ENCODE results near the gene TSPAN3.

GRCh38 chr15:77096138-77096537 lies 25.2 kb upstream of the TSPAN3 start:
- TF ChIP-seq POLR2AphosphoS5 (IDR thresholded peaks at IDR 0.05) (no peak), POLR2A (IDR thresholded peaks at IDR 0.05; ENCODE audit: low read depth) (no peak)
- TF ChIP-seq, protein P1, sequence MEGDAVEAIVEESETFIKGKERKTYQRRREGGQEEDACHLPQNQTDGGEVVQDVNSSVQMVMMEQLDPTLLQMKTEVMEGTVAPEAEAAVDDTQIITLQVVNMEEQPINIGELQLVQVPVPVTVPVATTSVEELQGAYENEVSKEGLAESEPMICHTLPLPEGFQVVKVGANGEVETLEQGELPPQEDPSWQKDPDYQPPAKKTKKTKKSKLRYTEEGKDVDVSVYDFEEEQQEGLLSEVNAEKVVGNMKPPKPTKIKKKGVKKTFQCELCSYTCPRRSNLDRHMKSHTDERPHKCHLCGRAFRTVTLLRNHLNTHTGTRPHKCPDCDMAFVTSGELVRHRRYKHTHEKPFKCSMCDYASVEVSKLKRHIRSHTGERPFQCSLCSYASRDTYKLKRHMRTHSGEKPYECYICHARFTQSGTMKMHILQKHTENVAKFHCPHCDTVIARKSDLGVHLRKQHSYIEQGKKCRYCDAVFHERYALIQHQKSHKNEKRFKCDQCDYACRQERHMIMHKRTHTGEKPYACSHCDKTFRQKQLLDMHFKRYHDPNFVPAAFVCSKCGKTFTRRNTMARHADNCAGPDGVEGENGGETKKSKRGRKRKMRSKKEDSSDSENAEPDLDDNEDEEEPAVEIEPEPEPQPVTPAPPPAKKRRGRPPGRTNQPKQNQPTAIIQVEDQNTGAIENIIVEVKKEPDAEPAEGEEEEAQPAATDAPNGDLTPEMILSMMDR (IDR thresholded peaks at IDR 0.05): no peak

Measured in esophagus muscularis mucosa (tissue), 3 donors.